Endothelial cell (in vitro differentiated cells): Measurements from ENCODE around the gene SYTL2. TPM values are rescaled to one million over a fixed set of nuclear protein-coding genes. Genes with fewer than 3 reads are reported as not detected.
"Not testable (repeated sequence)": the region's sequence is repeated elsewhere in the genome, so short reads cannot be mapped to it uniquely, and the experiment has no call there.

Source experiments
- DNase-seq: peaks from one replicate; pipeline ENCODE4 v3.0.0; 2021; ENCODE audit warnings: low spot score
- H3K27ac Mint-ChIP-seq: one replicate; pipeline ENCODE4 v1.8.0; 2021; ENCODE audit warnings: mixed read lengths, inconsistent platforms; ENCODE audit not compliant: unreplicated experiment
- H3K27me3 Mint-ChIP-seq: one replicate; pipeline ENCODE4 v1.8.0; 2021; ENCODE audit warnings: mild to moderate bottlenecking, moderate library complexity, mixed read lengths, inconsistent platforms; ENCODE audit not compliant: unreplicated experiment
- H3K36me3 Mint-ChIP-seq: one replicate; pipeline ENCODE4 v1.8.0; 2021; ENCODE audit warnings: mild to moderate bottlenecking, low read depth, mixed read lengths, inconsistent platforms; ENCODE audit not compliant: unreplicated experiment
- H3K4me1 Mint-ChIP-seq: one replicate; pipeline ENCODE4 v1.8.0; 2021; ENCODE audit warnings: mild to moderate bottlenecking, mixed read lengths, inconsistent platforms; ENCODE audit not compliant: unreplicated experiment
- H3K4me3 Mint-ChIP-seq: one replicate; pipeline ENCODE4 v1.8.0; 2021; ENCODE audit warnings: mild to moderate bottlenecking, mixed read lengths, inconsistent platforms; ENCODE audit not compliant: unreplicated experiment
- H3K9me3 Mint-ChIP-seq: one replicate; pipeline ENCODE4 v1.8.0; 2021; ENCODE audit warnings: mixed read lengths, inconsistent platforms; ENCODE audit not compliant: unreplicated experiment
- total RNA-seq: library from RNA; stranded (reverse); fragmentation: NEBNext Ultra II Directional; extraction: Animal tissue kit (Norgen Biotek cat#: 25700); gene quantifications from one replicate; pipeline ENCODE4 v1.2.1, GENCODE V29; 2021; ENCODE audit not compliant: unreplicated experiment
- TF ChIP-seq, protein P1 (sequence below): fragments of 200-600 bp; sonication (generic); IDR thresholded peaks from one replicate; pipeline ENCODE4 v1.5.0; 2021; ENCODE audit warnings: antibody characterized with exemption; ENCODE audit not compliant: unreplicated experiment

Gene SYTL2
- total RNA-seq, 1 donor from 2014 or later, result 4.0 TPM

DNA sequence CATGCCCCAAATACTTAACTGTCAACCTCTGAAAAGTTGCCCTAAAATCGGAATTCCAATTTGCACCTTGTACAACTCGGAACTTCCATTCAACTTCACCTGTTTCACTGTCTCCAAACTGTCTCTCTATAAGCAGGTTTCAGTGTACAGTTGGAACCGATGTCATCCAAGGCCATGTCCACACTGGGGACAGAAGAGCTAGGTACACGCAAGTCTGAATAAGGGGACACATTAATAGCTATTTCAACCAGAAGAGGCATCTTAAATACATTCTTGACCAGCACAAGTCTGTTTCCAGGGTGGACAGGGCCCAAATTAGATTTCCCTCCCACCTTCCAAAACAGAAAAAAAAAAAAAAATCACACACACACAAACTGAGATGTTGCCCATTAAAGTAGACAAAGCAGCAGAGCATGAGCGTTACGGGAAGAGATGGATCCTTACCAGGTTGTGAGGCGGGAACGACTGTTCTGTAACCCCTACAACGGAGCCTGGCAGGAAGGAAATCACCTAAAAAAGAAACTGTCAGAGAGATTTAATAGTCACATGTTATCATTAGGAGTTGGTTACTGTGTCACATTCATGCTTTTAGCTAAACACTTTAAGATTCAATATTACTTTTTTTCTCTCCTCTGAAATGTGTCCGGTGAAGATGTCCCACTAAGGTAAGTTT lies 147.7 kb downstream of the SYTL2 start:
- TF ChIP-seq, protein P1, sequence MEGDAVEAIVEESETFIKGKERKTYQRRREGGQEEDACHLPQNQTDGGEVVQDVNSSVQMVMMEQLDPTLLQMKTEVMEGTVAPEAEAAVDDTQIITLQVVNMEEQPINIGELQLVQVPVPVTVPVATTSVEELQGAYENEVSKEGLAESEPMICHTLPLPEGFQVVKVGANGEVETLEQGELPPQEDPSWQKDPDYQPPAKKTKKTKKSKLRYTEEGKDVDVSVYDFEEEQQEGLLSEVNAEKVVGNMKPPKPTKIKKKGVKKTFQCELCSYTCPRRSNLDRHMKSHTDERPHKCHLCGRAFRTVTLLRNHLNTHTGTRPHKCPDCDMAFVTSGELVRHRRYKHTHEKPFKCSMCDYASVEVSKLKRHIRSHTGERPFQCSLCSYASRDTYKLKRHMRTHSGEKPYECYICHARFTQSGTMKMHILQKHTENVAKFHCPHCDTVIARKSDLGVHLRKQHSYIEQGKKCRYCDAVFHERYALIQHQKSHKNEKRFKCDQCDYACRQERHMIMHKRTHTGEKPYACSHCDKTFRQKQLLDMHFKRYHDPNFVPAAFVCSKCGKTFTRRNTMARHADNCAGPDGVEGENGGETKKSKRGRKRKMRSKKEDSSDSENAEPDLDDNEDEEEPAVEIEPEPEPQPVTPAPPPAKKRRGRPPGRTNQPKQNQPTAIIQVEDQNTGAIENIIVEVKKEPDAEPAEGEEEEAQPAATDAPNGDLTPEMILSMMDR, result no peak
- H3K9me3 Mint-ChIP-seq, result no peaks in the 10 kb centered on the region

DNA sequence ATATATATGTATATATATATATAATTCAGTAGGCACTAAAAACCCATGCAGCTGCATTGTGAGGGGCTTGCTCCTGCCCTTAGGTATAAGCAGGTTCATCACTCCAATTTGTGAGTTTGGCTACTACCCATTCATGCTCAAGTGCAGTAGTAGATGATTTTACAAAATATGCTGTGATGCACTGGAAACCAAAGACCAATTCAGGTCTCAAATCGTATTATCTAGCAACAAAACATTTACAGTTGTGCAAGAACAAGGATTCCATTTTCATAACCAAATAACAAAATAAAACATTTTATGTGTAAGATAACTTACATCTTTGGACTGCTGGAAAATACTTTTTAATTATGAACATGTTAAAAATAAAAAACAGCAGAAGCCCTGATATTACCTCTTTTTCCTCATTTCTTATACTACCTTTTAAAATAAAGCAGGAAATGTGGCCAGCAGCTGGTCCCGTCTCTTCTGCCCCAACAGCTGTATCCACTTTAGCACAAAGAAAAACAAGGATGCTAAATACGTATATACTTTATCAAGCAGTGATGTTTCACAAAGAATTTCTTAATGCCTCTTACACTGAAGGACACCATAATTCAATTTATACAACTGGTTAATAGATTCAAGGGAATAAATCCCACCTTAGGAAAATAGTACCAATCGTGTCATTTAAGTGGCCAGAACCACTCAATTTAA lies 148.8 kb downstream of the SYTL2 start:
- Mint-ChIP-seq H3K9me3 (no peaks in the 10 kb centered on the region), H3K27me3 (peaks cover 8% of the 10 kb centered on the region), H3K27ac (no peak overlapping the region), H3K36me3 (peaks cover 11% of the 10 kb centered on the region), H3K4me3 (peak overlapping the region; percentile 62), H3K4me1 (peaks cover 33% of the 10 kb centered on the region)
- TF ChIP-seq, protein P1, result no peak
- no peak for DNase-seq

More for the DNA sequence above, 147.7 kb downstream of the SYTL2 start:
- Mint-ChIP-seq H3K4me3 (peak overlapping the region; percentile 96), H3K36me3 (peaks cover 11% of the 10 kb centered on the region), H3K27me3 (peaks cover 8% of the 10 kb centered on the region), H3K4me1 (peaks cover 33% of the 10 kb centered on the region), H3K27ac (peak overlapping the region; percentile 85)
- DNase-seq, result no peak

DNA sequence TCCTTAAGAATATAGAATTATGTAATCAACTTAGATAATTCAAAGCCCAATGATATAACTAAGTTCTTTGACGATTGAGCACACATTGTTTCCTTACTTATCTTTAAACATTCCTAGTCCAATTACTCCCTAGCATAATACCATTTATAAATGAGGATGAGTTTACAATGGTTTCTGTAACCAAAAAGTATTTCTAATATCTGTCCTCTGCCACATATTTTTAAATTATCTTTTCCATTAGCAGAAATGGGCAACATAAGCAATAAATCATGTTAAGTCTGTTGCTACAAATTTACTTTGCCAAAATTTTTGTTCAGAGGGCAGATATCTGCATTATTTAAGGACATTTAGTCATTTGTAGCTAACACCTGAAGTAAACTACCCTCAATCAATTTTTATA lies 152.8 kb downstream of the SYTL2 start:
- Mint-ChIP-seq H3K27me3 (peaks cover 3% of the 10 kb centered on the region), H3K27ac (no peak overlapping the region), H3K9me3 (no peaks in the 10 kb centered on the region), H3K4me1 (peaks cover 17% of the 10 kb centered on the region), H3K36me3 (peaks cover 3% of the 10 kb centered on the region), H3K4me3 (no peak overlapping the region)
- TF ChIP-seq, protein P1, result no peak
- no peak for DNase-seq

DNA sequence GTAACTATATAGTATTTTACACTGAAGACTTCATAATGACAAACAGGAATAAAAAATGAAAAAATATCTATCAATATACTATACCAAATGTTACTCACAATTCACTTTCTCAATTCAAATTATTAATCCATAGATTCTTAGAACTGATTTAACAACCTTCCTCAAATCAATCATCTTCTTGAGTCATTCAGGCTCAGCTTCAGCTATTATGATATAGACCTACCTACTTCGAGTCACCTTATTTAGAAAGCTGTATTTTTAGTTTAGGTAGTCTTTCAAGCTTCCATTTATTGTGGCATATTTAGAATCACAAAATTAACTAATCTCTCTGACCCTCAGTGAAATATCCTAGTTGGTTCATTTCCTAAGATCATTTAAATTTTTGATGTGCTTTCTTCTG lies 154.2 kb downstream of the SYTL2 start:
- peak overlapping the region; percentile 9 for H3K27ac Mint-ChIP-seq
- no peak for DNase-seq
- no peaks in the 10 kb centered on the region for H3K9me3 Mint-ChIP-seq
- no peaks in the 10 kb centered on the region for H3K27me3 Mint-ChIP-seq
- no peak overlapping the region for H3K4me3 Mint-ChIP-seq
- H3K36me3 Mint-ChIP-seq, result no peaks in the 10 kb centered on the region
- TF ChIP-seq, protein P1, result no peak
- H3K4me1 Mint-ChIP-seq, result peaks cover 12% of the 10 kb centered on the region

DNA sequence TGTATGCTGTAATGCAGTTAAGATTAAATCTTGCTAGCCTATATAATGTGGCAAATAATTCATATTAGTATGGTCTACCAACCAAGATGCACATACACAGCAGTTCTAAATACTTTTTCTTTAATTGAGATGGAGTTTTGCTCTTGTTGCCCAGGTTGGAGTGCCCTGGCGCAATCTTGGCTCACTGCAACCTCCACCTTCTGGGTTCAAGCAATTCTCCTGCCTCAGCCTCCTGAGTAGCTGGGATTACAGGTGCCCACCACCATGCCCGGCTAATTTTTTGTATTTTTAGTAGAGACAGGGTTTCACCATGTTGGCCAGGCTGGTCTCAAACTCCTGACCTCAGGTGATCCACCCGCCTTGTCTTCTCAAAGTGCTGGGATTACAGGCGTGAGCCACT lies 156.6 kb downstream of the SYTL2 start:
- H3K27ac Mint-ChIP-seq, H3K36me3 Mint-ChIP-seq, DNase-seq, H3K4me1 Mint-ChIP-seq, H3K27me3 Mint-ChIP-seq, H3K4me3 Mint-ChIP-seq, H3K9me3 Mint-ChIP-seq: not testable (repeated sequence)
